ENCODE measurements around the gene APEX1. TPM values are rescaled to one million over a fixed set of nuclear protein-coding genes. Genes with fewer than 3 reads are reported as not detected.

APEX1 gene
- total RNA-seq, 2 experiments from 2014 or later = 125 to 127 TPM

DNA sequence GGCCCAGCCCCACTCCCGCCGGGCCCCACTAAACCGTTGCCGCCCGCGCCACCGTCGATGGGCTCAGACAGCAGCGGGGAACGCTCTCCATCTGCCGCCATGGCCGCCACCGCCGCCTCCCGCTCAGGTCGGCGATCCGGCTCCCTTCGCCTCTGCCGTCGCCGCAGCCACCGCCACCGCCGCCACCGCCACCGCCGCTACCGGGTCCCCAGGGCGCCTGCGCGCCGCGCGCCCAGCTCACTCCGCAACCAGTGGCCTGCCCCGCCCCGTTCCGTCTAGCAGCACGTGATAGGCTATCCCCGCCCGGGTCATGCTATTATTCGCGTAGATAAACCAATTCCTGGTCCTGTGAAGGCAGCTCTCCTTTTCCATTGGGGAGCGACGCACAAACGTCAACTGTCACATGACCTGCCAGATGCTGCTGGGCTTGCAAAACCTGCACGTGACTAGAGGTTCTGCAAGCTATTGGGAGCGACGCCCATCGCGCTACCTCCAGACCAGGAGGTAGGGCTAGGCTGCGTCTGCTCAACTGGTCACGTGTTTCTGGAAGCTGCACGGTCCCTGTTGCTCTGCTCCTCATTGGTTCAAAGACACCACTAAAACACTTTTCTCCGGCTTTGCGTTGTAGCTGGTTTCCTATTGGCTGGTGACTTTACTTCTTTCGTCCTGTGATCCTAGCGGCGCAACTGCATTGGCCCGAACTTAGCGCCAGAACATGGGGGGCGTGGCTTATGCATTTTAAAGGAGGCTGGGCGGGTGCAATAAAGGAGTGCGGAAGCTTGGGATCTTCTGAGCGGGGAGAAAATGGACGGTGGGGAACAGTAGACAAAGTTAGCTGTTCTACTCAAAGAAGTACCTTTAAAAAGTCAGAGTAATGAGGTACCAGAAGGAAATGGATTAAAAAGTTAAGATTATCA, 6.5 kb downstream of the APEX1 start, which contains the start of gene PIP4P1:
Gene PIP4P1 (minus strand): TSS at position 210 of the 917 bp plus-strand sequence. CDS start 109 bp downstream, at position 101.
- DNase-seq (peak; percentile 94 to 100 (median 97)), ATAC-seq (ENCODE audit: poor library complexity) (peak; percentile 86)
- Histone ChIP-seq H3K36me3 (ENCODE audit: insufficient read depth, low read length) (peaks cover 40% of the 10 kb centered on the region), H3K9me3 (ENCODE audit: control insufficient read depth in 1 of 2, insufficient read depth in 1 of 2, low read length in 2 of 2) (no peaks in the 10 kb centered on the region), H3K27me3 (ENCODE audit: control insufficient read depth in 1 of 2, insufficient read depth in 2 of 2, low read length in 2 of 2) (no peaks in the 10 kb centered on the region), H3K4me1 (ENCODE audit: insufficient read depth, low read length) (peaks cover 41% of the 10 kb centered on the region), H3K4me3 (ENCODE audit: low read length) (peak within 1 kb of the TSS; percentile 69), H3K27ac (ENCODE audit: low read depth in 1 of 2, low read length in 2 of 2) (peak within 1 kb of the TSS; percentile 94 to 97)
- Mint-ChIP-seq H3K4me1 (ENCODE audit: low read depth) (peaks cover 26% of the 10 kb centered on the region), H3K4me3 (peak within 1 kb of the TSS; percentile 95), H3K27me3 (no peaks in the 10 kb centered on the region), H3K9me3 (no peaks in the 10 kb centered on the region), H3K36me3 (ENCODE audit: low read depth) (peaks cover 31% of the 10 kb centered on the region), H3K27ac (peak within 1 kb of the TSS; percentile 87)
- intact Hi-C loops (cut with DNase I, micrococcal nuclease) = loop anchor here in 1 of 2 experiments (1.0 to 10.0 kb wide), 4 partner anchors 16 to 623 kb away; partner anchors contain the start of genes PARP2 and RNASE4
- ChIA-PET CTCF (interaction anchor here (0.8 to 2.0 kb wide), 3 partner anchors 46 to 230 kb away, joined by 3 to 7 read pairs (median 5); partner anchors contain the start of gene TTC5), POLR2A (interaction anchor here (0.7 to 2.7 kb wide), 23 partner anchors 10 to 626 kb away, joined by 3 to 43 read pairs (median 6); partner anchors contain the start of genes PARP2, PNP, RNASE4 and TEP1)
- TF ChIP-seq, protein P1, sequence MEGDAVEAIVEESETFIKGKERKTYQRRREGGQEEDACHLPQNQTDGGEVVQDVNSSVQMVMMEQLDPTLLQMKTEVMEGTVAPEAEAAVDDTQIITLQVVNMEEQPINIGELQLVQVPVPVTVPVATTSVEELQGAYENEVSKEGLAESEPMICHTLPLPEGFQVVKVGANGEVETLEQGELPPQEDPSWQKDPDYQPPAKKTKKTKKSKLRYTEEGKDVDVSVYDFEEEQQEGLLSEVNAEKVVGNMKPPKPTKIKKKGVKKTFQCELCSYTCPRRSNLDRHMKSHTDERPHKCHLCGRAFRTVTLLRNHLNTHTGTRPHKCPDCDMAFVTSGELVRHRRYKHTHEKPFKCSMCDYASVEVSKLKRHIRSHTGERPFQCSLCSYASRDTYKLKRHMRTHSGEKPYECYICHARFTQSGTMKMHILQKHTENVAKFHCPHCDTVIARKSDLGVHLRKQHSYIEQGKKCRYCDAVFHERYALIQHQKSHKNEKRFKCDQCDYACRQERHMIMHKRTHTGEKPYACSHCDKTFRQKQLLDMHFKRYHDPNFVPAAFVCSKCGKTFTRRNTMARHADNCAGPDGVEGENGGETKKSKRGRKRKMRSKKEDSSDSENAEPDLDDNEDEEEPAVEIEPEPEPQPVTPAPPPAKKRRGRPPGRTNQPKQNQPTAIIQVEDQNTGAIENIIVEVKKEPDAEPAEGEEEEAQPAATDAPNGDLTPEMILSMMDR (IDR thresholded peaks at IDR 0.05) = no peak

DNA sequence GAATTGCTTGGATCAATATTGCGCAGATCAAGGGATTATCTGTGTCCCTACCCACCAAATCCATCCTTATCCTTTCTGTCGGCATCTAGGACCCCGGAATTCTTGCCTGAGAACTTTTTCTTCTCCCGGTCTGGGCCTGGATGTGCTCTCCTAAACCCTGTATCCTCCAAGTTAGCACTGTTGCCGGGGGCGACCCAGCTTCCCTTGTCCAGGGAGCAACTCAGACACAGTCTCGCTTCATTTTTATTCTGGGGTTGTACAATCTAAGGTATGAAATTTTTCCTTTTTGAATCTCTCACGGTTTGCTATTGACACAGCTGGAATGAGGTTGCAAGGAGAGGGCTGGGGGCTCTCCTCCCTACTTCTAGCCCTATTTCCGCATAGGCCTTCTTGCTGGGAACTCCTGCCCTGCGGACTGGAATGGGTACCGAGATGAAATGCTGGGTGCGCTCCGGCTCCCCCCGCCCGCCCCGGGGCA, 13.8 kb downstream of the APEX1 start:
- Mint-ChIP-seq H3K36me3 (ENCODE audit: low read depth) (peaks cover 37% of the 10 kb centered on the region), H3K27me3 (no peaks in the 10 kb centered on the region), H3K4me1 (ENCODE audit: low read depth) (peaks cover 44% of the 10 kb centered on the region), H3K4me3 (peak overlapping the region; percentile 98), H3K9me3 (no peaks in the 10 kb centered on the region), H3K27ac (peak overlapping the region; percentile 92)
- peak overlapping the region; percentile 95 for H3K4me3 ChIP-seq (ENCODE audit: low read length)
- H3K9me3 ChIP-seq (ENCODE audit: control insufficient read depth in 1 of 2, insufficient read depth in 1 of 2, low read length in 2 of 2) = no peaks in the 10 kb centered on the region
- TF ChIP-seq, protein P1 (IDR thresholded peaks at IDR 0.05) = no peak
- H3K4me1 ChIP-seq (ENCODE audit: insufficient read depth, low read length) = peaks cover 43% of the 10 kb centered on the region
- ChIA-PET POLR2A (interaction anchor here (1.2 to 4.8 kb wide), 6 partner anchors 8 to 214 kb away, joined by 4 to 43 read pairs (median 15); partner anchors contain the start of genes APEX1, OSGEP and PIP4P1), CTCF (interaction anchor here (1.5 kb wide), 1 partner anchor 14 kb away, joined by 4 read pairs; no protein-coding TSS in a partner anchor)
- no peaks in the 10 kb centered on the region for H3K27me3 ChIP-seq (ENCODE audit: control insufficient read depth in 1 of 2, insufficient read depth in 2 of 2, low read length in 2 of 2)
- intact Hi-C loops (cut with DNase I, micrococcal nuclease) = loop anchor here (1.0 to 10.0 kb wide), 7 partner anchors 8 to 616 kb away; partner anchors contain the start of genes APEX1 (in 2 of the 2), OSGEP (in 1 of the 2) and PARP2 (in 1 of the 2)
- ATAC-seq (ENCODE audit: poor library complexity) (no peak), DNase-seq (no peak)
- H3K27ac ChIP-seq (ENCODE audit: low read depth in 1 of 2, low read length in 2 of 2) = peak overlapping the region; percentile 78 to 81
- peaks cover 17% of the 10 kb centered on the region for H3K36me3 ChIP-seq (ENCODE audit: insufficient read depth, low read length)

All from CD4-positive, alpha-beta T cell (primary cell).